Activated T-cell treated with anti-CD3 and anti-CD28 coated beads for 1 hour (primary cell): ENCODE measurements around the gene DNAJC6.
A peak's percentile ranks its signal among the peaks of the same experiment; 100 is the strongest.

Source experiments
- DNase-seq: peaks from one replicate; pipeline ENCODE4 v3.0.0-alpha.2; 2020; ENCODE audit warnings: low read depth

DNAJC6 gene

DNA sequence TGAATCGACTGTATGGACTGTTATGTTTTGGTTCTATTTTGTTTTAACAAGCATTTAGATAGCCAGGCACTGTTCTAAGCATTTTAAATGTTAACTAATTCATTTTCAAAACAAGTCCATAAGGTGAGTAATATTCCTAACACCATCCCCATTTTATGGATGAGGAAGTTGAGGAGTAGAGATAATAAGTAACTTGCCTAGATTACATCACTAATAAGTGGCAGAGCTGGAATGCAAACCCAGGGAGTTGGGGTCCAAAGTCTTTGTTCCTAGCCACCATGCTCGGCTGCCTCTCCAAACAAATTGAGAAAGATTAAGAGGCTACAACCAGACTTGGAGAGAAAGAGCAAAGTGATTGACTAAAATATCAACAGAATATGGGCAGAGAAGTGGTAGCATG, 98.5 kb downstream of the DNAJC6 start:
- DNase-seq, result no peak

DNA sequence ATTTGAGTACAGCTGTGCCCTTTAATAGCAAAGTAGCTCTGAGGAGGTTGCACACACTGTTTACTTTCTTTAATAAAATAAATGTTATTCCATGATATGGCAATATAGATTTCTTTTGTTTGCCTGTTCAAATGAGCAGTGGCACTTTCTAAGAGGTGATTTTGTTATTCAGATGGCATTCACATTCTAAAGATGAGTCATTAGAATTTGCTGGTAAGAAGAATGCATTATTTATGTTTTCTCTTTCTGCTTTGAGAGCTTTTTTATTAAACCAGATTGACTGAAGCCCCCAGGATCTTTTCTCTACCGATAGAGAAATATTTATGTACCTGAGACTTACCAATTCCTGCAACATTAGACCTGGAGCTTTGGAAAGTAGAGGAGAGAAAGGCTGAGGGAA, 100.0 kb downstream of the DNAJC6 start:
- no peak for DNase-seq

DNA sequence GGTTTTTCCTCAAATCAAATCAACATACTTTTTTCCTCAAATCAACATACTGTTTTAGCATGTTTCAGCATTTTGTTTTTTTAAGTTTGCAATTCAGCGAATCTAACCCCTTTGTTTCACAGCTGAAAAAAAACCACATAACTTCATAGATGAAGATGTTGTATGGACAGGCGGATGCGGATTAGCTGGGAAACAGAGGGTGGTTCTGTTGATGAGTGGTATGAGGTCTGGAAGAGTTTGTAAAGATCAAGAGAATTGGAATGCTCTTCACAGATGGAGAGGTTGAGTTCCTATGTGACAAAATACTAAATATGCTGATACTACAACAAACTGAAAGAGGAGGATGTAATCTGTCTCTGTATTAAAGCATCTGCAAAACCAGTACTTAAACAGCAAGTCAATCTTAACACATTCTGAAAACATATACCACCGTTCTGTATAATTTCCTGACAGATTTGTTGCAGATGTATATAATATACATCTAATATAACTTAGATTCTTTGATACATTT, 100.5 kb downstream of the DNAJC6 start:
- DNase-seq, result no peak

DNA sequence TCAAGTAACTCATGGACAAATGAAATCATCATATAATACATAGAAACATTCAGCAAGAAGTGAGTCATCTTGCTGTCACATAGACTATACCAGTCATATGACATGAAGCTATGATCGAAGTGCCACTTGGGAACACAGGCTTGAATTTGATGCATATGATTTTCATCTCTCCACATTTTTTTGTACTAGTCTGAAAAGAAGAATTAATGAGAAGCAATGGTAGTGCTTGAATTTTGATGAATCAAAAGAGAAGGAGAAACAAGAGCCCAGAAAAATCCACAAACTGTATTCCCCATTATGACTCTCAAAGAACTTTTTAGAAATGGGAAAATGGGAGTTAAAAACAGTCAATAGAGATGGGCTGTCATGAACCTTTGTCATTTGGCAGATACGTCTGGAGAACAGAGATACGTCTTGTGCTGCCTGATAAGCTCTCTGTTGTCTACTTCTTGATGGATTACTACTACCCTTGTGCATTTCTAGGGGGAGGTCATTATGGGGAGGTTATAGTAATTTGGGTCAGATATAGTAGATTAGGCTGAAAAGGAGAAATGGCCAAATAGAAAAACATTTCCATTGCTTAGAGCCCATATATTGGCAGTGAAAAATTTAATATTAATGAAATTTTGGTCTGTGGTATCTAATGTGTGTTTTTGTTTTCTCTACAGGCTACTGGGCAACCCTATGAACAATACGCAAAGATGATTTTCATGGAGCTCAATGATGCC, 103.1 kb downstream of the DNAJC6 start:
- no peak for DNase-seq

DNA sequence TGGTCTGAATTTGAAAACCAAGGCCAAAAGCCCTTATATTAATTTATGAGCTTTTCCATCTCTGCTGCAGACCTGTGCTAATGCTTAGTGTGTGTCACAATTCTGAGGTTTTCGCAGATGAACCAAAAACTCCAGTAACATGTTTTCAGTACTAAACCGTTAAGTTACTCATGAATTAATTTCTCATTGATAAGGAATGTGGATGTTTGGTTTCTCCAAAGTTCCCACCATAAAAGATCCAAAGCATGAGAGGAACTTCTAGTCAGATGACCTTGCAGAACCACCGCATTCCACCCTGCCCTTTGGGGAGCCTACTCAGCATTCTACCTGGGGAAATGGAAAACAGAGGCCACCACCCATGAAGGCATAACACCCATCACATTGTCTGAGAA, 103.6 kb downstream of the DNAJC6 start:
- DNase-seq, result no peak

DNA sequence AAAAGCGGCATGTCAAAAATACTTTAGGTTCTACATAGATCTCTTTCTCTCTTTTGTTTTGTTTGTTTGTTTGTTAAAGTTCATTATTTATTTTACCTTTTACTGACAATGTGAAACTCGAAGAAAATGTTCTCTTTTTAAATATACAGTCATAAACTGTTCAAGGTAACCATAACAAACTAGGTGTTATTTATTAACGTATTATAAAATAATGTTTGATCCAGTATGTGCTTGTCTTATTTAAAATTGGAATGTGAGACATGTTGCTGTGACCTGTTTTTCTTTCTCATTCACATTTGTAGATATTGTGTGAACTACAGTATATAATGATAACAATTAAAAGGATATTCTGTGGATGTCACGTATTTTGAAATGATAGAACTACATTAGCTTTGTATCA, 105.2 kb downstream of the DNAJC6 start:
- DNase-seq, result no peak

DNA sequence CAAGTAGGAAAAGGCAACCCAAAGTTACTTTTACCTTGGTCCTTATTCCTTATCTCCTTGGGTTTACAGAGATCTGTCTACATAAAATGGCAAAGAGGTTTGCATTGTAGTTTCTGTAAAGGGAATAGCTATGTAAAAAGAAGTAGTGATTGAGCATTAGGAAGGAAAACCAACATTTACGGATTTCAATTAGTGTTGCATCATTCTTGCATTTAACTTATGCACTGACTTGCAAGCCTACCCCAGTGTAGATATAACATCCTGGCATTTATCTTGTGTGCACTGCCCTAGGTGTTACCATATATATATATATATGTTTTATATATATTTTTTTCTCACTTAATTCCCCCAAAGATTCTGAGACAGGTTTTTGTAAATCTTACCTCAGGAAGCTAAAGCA, 107.4 kb downstream of the DNAJC6 start:
- no peak for DNase-seq

DNA sequence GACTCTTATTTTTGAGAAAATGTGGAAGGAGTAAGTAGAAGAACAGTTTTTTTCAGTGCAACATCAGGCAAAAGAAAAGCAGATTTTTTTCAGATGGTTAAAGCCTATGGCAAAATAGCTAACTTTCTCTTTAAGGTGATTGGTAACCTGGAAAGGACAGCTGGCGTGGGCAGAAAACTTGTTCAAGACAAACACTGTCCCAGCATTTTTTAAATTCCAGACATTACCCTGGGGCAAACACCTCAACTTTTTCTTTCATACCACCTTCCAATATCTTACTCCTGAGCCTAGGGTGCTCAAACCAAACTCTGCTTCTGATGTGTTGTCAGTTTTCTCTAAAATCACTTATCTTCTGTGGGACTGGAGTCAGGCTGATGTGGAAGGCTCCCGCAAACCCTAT, 108.4 kb downstream of the DNAJC6 start:
- DNase-seq, result no peak

DNA sequence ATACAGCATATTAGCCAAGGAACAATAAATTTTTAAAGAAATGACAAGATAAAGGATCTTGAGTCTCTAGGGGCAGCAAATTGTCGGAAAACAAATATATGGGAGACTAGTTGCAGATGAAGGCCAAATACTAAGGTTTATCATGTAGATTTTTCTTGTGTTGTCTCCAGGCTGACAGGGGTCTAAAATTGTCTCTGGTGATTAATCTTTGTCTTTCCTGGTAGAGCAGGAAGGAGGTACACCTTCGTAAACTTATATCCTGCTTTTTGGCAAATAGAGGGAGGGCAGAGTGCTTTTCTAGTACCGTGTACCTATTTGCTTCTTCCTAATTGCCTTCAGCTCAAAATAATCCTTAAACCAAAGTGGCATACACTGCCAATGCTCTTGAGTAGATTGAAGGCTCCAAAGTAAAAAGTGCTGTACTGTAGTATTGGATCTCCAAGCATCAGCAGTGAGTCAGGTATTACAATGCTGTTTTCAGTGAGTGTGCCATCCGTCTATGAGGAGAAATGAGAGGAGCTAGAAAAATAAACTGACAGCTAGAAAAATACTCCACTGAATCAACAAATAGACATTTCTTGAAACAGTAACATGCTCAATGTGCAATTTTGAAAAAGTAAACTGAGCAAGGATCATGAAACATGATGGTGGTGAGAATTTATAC, 109.3 kb downstream of the DNAJC6 start:
- DNase-seq, result no peak

DNA sequence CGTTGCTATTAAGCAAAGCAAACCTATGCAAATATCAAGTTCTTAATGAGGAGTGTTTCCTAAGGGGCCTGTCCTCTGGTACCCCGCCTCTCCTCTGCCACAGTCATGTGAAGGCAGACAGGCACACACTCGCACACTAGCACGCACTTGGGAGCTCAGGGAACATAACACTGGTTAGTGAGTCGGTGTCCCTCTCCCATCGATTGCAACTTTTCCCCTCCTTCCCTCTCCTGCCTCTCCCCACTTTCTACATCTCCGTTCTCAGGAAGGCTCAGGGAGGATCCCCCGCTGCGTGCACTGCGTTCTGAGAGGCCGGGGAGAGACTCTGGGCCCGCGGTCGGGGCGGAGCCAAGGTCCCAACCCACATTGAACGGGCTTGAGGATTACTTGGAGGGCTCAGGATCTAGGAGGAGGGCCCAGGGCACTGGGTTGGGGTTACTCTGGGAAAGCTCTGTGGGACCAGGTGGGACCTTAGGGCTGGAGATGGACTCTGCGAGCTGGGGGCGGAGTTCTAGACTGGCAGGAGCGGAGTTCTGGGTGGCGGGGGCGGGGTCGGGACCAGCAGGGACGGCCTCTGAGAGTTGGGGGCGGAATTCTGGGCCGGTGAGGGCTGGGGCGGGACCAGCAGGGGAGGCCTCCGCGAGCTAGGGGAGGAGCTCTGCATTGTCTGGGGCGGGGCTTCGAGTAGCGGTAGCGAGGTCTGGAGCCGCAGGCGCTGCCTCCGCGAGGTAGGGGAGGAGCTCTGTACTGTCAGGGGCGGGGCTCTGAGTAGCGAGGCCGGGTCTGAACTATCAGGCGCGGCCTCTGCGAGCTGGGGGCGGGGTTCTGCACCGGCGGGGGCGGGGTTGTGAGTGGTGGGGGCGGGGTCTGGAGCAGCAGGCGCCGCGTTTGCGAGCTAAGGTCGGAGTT, 110.6 kb downstream of the DNAJC6 start:
- DNase-seq, result peak; percentile 97

DNA sequence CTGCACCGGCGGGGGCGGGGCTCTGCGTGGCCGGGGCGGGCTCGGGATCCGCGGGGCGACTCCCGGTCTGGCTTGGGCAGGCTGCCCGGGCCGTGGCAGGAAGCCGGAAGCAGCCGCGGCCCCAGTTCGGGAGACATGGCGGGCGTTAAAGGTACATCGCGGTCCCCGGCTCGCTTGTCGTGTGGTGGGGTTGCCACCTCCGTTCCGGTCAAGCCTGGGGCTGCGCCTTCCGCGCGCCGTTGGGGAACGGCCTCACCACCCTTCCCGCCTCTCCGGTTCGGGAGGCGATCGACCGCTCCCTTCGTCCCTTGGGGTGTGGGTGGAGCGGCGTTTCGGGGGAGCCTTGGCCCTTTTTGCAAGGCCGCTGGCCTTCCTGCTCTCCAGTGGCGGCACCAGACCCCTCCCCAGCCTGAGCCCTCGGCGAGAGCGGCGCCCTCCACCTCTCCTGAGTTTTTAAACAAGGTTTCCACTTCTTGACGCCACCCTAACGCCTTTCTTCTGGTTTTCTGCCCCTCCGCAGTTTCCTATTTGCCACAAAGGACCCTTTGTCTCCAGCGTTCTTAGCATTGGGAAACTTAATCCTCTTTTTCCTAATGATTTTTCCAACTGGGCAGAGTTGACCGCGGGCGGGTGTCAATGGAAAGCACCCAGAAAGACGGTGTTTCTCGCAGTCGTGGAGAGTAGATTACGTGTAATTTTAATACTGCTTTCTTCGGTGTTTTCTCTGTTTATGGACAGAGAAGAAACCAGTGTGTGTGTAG, 111.4 kb downstream of the DNAJC6 start, which contains the start of the genes LEPR and LEPROT:
LEPR (plus strand) TSS at position 79 of the 761 bp plus-strand sequence. CDS start 144,898 bp downstream, outside the sequence.
LEPROT (plus strand) TSS at position 79 of the 761 bp plus-strand sequence; CDS start at position 136, 57 bp downstream.
- DNase-seq, result no peak

DNA sequence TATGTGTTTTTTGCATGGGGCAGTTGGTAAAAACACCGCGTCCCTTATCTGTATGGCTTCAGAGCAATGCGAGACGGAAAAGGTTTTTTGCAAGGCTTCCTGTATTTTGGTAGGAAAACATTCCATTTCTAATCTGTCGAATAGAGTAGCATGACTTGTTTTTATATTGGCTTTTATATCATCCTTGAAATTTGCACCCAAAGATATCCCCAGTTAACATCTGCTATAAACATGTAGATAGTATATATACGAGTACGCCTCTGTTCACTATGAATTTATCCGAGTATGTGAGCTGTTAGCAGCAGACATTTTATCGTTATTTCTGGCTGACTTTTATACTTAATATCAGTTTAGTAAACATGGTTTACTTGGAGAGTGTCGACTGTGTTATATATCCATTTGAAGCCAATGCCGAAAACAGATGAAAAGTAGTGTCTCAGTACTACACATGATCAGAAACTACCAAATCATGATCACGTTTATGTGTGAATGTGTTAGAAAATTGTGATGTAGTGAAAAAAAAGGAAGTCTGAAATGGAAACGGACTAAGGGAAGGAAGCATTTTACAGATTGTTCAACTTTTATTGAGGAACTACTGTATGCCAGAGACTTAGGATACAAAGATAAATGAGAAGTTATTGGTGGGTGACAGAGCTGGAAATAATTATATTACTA, 112.1 kb downstream of the DNAJC6 start:
- no peak for DNase-seq

DNA sequence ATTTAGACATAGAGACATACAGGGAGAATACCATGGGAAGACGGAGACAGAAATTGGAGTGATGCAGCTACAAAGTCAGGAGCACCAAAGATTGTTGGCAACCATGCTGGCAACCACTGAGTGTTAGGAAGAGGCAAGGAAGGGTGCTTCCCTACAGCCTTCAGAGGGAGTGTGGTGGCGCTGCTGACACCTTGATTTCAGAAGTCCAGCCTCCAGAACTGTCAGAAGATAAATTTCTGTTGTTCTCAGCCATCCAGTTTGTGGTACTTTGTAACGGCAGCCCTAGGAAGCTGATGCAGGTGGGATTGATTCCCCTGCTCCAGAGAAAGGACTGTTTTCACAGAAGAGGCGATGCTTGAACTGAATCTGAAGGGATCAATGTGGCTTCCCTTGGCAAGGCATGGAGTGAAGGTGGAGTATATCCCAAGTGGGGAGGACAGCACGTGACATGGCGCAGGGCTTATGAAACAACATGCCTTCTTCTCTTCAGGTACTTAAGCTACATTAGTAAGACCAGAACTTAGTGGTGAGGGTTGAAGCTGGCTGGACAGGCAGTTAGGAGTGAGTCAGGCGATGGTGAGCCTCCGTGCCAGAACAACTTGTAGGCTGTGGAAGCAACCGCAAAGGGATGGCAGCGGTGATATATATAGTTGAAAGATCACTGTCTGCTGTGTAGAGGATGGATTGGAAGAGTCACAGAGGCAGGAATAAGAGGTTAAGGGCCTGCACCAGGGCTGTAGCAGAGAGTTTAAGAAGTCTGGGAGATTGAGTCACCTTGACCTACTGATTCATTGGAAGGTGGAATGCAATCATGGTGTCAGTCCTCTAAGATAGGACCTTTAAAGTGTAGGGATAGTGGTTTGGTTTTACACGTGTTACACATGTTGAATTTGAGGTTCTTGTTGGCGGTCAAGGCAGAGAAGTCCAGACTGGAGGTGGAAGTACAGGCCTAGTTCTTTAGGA, 113.2 kb downstream of the DNAJC6 start:
- no peak for DNase-seq

DNA sequence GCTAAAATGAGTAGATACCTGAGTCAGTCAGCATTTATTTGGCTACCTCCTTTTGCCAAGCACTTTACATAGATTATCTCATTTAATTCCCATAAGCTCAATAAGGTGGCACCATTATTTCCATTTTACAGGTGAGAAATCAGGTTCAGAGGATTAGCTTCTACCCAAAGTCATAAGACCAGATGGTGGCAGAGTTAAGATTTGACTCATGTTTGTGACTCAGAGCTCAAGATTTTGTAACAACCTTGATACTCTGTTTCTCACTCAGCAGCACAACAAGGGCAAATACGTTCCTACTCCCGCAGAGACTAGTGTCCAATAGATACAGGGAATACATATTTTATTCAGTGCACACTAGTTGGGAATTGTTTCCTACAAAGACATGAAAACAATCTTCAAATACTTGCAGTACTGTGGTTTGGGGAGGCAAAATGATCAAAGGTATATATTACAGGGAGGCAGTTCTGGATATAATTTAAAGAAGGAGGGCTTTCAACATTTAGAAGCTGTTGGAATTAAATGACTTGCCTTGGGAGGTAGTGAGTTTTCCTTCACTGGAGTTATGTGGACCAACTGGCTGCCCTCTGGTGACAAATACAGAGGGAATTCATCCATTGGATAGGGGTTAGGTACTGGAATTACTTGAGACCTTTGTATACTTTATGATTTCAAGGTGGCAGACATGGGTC, 114.7 kb downstream of the DNAJC6 start:
- no peak for DNase-seq

DNA sequence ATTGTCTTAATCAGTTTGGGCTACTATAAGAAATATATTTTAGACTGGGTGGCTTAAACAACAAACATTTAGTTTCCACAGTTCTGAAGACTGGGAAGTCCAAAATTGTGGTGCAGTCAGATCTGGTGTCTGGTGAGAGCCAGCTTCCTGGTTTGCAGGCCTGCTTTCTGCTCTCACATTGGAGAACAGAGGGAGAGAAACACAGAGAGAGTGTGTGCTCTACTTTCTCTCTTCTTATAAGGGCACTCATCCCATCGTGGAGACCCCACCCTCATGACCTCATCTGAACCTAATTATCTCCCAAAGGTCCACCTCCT, 115.2 kb downstream of the DNAJC6 start:
- DNase-seq, result no peak

DNA sequence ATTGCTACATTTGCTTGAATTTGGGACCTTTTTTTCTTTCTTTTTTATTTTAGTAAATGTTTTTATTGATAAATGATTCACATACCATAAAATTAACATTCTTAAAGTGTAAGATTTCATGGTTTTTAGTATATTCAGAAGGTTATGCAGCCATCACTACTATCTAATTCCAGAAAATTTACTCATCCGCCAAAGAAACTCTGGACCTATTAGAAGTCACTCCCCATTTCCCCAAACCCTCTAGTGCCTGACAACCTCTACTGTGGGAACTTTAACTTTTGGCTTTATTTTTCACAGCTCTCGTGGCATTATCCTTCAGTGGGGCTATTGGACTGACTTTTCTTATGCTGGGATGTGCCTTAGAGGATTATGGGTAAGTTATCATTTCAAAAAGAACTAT, 115.7 kb downstream of the DNAJC6 start:
- DNase-seq, result no peak

DNA sequence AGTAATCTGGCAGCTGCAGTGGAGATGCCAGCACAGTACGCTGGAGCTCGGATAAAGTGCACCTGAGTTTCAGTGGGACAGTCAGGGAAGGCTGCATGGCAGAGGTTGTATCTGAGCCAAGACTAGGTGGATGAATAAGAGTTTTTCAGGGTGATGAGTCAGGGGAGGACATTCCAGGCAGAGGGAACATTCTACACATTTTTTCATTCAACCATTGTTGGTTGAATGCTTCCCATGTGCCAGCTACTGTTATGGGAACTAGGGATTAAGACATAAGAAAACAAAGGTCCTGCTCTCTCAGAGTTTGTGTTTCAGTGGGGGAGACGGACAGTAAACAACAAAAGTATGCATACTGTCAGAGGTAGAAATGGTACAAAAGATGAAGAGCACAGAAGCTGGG, 116.4 kb downstream of the DNAJC6 start:
- DNase-seq, result no peak

DNA sequence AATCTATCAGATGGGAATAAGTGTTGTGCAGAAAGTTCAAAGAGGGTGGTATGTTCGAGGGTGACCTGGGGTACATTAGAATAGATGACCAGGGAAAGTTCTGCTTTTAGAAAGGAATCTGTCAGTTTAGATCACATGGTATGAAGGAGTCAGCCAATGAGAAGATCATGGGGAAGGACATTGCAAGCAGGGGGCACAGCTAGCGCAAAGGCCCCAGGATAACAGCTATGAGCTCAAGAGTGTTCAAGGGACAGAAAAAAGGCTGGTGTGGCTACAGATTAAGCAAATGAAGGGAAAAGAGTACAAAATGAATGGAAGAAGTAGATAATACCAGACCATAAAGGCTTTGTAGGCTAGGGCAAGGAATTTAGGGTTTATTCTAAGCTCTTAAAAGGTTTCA, 119.7 kb downstream of the DNAJC6 start:
- DNase-seq, result no peak

DNA sequence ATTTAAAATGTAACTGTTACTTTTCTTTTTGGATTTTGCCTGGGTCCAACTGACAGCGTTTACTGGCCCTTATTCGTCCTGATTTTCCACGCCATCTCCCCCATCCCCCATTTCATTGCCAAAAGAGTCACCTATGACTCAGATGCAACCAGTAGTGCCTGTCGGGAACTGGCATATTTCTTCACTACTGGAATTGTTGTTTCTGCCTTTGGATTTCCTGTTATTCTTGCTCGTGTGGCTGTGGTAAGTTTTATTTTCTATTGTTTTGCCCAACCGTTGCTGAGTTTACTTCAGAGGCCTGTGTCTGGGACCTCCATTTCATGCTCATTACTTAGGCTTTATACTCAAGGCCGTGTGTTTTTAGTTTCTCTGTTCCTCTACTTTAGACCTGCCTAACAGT, 120.5 kb downstream of the DNAJC6 start:
- DNase-seq, result no peak
